HG03280 (cell line): ENCODE measurements around the gene RFXANK.

Experiments used
- ATAC-seq: cut with Tn5 transposase; IDR thresholded peaks from one replicate; pipeline ENCODE4 v1.9.1; 2021; ENCODE audit warnings: mild to moderate bottlenecking, moderate library complexity; ENCODE audit not compliant: unreplicated experiment

The RFXANK gene

GRCh38 chr19:19226663-19227062, 34.6 kb downstream of the RFXANK start:
- no peak for ATAC-seq

DNA sequence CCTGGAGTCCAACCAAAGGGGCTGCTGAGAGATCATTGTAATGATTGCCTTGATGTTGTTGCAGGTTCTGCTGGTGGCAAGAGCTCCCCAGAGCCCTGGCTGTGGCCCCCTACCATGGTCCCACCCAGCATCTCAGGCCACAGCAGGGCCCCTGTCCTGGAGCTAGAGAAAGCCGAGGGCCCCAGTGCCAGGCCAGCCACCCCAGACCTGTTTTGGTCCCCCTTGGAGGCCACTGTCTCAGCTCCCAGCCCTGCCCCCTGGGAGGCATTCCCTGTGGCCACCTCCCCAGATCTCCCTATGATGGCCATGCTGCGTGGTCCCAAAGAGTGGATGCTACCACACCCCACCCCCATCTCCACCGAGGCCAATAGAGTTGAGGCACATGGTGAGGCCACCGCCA, 35.2 kb downstream of the RFXANK start:
- no peak for ATAC-seq

GRCh38 chr19:19229701-19230100, 37.6 kb downstream of the RFXANK start:
- no peak for ATAC-seq

DNA sequence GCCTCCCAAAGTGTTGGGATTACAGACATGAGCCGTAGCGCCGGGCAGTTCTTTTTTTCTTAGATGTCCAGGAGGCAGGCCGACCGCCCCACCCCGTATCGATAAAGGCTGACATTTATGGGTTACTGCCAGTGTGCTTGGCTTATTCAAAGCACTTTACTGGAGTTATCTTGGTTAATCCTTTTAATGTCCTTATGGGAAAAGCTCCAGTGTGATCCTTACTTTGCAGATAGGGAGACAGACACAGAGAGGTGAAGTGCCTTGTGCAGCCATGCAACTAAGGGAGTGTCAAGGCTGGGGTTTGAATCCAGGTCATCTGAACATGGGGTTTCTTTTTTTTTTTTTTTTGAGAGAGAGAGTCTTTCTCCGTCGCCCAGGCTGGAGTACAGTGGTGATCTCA, 38.9 kb downstream of the RFXANK start:
- no peak for ATAC-seq

DNA sequence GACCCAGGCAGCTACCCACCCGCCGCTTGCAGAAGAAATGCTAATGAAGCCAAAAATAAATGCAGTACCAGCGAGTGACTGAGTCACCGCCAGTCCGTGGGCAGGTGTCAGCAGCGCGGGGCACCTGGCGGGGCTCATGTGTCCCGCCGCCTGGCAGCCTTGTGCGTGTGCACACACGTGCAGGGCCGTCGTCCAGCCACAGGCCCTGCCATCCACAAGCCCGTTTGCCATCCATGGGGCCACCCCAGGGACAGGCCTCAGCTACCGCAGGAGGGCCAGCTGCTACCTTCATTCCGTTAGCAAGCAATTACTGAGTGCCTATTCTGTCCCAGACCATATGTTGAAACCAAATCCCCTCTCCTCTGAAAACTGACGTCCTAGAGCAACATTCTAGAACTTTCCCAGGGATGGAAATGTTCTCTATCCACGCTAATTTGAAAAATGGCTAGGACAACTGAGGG, 40.2 kb downstream of the RFXANK start:
- no peak for ATAC-seq

DNA sequence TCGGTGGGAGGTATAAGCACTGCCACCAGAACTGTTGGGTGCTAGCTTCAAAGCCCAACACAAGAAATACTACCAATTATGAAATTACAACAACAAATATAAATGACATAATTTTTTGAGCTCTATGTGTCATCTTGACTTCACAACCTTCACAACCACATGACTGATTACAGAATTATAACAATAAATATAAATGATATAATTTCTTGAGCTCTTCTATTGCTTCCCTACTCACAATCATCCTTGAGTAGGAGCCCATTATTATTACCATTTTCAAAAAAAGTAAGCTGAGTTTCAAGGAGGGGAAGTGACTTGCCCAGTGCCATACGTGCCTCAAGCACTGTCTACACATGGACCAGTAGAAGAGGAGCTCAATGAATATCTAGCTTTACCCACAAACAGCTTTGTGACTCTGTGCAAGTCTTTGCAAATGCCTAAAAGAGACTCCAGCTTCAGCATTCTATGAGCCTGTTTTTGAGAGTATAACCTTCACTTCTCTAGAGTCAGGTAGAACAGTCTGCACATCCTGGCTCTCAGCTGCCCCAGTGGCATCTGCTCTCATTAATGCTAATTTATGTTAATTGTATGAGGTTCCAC, 42.3 kb downstream of the RFXANK start:
- ATAC-seq: no peak

GRCh38 chr19:19236173-19236572, 44.1 kb downstream of the RFXANK start:
- no peak for ATAC-seq

DNA sequence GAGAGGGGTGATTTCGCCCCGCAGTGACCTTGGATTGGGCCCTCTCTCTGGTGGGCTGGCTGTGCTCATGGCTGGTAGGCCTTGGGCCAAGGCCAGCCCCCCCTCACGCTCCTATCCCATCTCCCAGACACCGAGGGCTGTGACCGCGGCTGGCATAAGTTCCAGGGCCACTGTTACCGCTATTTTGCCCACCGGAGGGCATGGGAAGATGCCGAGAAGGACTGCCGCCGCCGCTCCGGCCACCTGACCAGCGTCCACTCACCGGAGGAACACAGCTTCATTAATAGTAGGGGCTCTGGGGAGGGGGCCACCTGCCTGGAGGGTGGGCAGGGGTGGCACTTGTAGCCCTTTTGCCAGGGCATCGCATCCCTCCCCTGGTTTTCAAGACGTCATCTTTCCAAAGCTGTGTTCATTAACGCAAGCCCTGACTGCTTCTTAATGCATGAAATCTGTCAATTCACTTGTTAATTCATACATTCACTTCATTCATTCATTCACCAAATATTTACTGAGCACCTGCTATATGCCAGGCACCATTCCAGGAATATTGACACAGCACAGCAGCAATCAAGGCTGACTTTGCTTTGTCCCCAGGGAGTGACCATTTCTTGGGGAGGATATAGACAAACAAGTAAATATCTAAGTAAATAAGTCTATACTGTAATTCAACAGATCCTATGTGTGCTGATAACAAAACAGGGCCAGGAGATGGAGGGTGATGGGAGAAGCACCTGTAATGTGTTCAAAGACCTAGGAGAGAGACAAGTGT, 46.3 kb downstream of the RFXANK start:
- no peak for ATAC-seq

- ATAC-seq: no peak
These were observed 47.6 kb downstream of the RFXANK start for GRCh38 chr19:19239675-19240074.

GRCh38 chr19:19240476-19240875, 48.4 kb downstream of the RFXANK start:
- ATAC-seq: no peak

DNA sequence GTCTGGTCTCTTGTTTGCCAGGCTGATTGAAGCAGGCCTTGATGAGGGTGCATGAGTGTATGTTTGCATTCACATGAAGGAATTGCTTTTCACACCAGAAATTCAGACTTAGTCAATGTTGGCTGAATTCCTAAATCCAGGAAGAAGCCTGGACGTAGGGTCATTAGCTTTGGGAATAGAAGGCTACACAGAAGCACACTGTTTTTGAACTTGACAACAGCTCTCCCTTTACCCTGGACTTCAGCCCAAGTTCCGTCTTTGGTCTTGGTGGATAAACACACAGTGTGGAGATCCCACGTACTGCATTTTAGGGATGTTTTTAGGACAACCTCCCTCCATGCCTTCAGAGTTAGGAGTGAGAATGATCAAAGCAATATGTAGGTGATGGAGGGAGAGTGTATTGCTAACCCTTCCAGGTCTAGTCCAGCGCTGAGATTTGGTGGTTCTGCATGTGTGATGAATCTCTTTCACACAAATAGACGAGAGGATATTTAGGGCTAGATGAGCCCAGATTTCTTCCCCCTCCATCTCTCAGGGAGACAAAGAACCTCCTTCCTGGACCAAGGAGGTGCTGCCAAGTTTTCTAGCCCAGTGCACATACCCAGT, 58.2 kb downstream of the RFXANK start:
- ATAC-seq: no peak
